Anterior cingulate cortex (tissue), 58 donors: ENCODE measurements around the gene ATP5F1A.
A peak's percentile ranks its signal among the peaks of the same experiment; 100 is the strongest.
"Not testable (repeated sequence)": the region's sequence is repeated elsewhere in the genome, so short reads cannot be mapped to it uniquely, and the experiment has no call there.

ENCODE experiments used
- DNase-seq, 58 donors: peaks; one replicate each; lab custom pipeline; 2025; lab: John Stamatoyannopoulos, UW

The ATP5F1A gene

GRCh38 chr18:46050268-46050667 is 47.8 kb downstream of the ATP5F1A start:
- no peak for DNase-seq

- no peak for DNase-seq
Observed at GRCh38 chr18:46048641-46049040, 49.5 kb downstream of the ATP5F1A start.

GRCh38 chr18:46047369-46047768 is 50.7 kb downstream of the ATP5F1A start:
- not testable (repeated sequence) for DNase-seq

DNA sequence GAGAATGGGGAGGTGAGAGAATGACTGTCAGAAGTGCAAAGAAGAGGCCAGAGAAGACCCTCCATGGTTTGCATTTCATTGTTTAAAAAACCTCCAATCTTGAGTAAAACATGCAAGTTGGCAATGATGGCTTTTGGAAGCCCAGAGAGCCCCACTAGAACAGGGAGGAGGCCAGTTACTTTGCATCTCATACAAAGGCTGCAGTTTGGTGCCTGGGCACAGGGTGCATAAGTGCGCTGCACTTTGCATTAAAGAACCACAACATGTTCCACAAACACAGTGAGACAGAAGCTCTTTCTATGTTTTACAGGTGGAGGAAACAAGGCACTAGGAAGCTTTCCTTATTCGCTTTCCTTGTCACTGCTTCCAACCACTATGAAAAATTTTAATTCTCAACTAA is 51.4 kb downstream of the ATP5F1A start:
- no peak for DNase-seq

DNA sequence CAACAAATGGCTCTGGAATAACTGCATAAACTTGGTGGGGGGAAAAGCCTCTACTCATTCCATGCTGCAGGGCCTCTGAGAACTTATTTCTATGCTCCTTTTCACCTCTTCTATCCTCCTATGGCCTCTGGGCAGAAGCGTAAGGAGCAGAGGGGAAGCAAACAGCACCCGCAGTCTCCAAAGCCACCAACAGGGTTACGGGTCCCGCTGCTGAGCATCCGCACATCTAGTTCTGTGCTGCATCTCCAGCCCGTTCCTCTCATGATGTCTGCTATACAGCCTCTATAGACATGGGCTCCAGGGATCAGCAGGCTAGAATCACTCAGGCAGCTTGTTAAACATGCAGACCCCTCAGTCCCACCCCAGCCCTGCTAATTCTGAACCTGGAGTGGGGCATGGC is 52.0 kb downstream of the ATP5F1A start:
- DNase-seq, result no peak

- no peak for DNase-seq
Observed at GRCh38 chr18:46042571-46043123, 55.4 kb downstream of the ATP5F1A start.

DNA sequence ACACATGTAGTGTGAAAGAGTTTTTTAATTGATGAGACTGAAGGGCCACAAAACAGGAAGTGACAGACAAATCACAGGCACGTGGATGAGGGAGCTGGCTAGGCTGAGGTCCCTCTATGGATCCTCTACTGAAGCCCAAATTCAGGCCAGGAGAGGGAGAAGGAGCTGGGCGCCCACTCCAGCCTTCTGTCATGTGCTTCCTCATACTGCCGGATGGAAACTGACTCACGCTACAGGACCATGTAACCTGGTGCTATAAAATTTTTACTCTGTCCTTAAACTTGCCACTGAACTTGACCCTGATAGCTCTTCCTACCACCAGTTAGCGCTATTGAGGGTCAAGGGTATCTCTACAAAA is 57.4 kb downstream of the ATP5F1A start:
- no peak for DNase-seq

DNA sequence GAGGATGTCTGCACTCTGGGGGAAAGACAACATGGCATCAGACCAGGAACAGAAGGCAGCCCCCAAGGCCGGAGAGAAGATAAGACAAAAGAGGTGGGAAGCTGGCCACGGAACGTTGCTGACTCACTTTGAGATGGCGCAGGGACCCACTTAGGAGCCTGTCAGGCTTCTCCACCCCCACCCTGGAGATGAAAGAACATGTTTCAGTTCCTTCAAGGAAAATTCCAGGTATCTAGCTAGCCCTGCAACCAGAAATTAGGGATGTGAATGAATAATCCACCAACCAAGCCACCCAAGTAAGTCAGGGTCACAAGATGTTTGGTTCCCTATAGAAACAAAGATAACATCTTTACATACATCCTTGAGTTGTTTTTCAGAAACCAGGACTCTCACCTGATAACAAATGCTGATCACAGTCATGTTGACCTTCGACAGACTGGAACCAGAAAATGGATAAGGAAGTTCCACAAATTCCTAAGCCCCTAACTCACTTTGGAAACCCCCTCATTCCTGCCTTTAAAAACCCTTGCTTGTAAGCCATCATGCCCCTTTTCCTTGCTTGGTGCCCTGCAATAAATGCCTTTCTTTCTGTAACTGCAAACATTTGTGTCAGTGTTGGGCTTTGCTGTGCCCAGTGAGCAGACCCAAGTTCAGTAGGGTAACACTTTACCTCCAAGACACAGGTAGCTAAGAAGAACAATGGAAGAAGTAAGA is 57.9 kb downstream of the ATP5F1A start:
- no peak for DNase-seq

GRCh38 chr18:46037512-46038305 is 60.4 kb downstream of the ATP5F1A start:
- peak in 1 of 58 donors; percentile 4 for DNase-seq

- no peak for DNase-seq
Observed at GRCh38 chr18:46035696-46036680, 62.1 kb downstream of the ATP5F1A start.

GRCh38 chr18:46034230-46034629 is 63.9 kb downstream of the ATP5F1A start:
- DNase-seq, result no peak

DNA sequence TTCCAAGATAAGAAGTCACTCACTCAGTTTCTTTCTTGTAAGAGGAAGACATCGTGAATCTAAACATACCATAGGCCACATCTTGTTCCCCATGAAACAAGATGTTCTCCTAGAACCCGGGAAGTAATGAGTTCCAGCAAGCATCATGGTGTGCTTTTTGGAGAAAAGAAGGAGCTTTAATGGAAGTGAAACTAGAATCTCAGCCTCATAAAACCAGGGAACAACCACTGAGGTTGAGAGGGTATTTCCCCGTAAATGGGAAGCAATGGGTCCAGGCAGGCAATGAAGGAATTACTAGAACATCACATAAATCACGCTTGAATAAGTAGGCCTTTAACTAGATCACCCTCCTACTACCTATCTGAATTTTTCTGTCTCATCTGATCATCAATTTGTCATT is 66.4 kb downstream of the ATP5F1A start:
- DNase-seq, result no peak
